SK-N-SH (cell line): ENCODE measurements around the gene CPAMD8. TPM values are rescaled to one million over a fixed set of nuclear protein-coding genes. Genes with fewer than 3 reads are reported as not detected.

Experiments
- CTCF ChIA-PET: fragments of 300-600, 350-600 bp; formaldehyde crosslinking; extraction: SDS; loops from one replicate; lab custom pipeline; 2021; lab: Yijun Ruan, JAX
- POLR2A ChIA-PET: fragments of 350-600 bp; sonication (Branson Sonifier 250); formaldehyde crosslinking; extraction: SDS; loops from one replicate; lab custom pipeline; 2020; ENCODE audit warnings: antibody characterized with exemption, inconsistent platforms; lab: Yijun Ruan, JAX
- DNase-seq: peaks from one replicate; pipeline ENCODE4 v3.0.0; 2012
- H2AFZ ChIP-seq: fragments of 200-600 bp; sonication (generic); 2 replicates; pipeline ENCODE4 v1.8.1; 2016; ENCODE audit warnings: antibody characterized with exemption, mild to moderate bottlenecking, low read depth
- H3F3A ChIP-seq: fragments of 200-600 bp; sonication (generic); replicated peaks from 2 replicates; pipeline ENCODE3; 2016; ENCODE audit warnings: antibody characterized with exemption, mild to moderate bottlenecking; ENCODE audit not compliant: insufficient read depth
- H3K27ac ChIP-seq, 2 experiments: fragments of 200-500 bp in 1 of 2; fragments of 200-600 bp in 1 of 2; sonication (Bioruptor generic) in 1 of 2; sonication (generic), shearing (Covaris generic) in 1 of 2; 2 replicates each; pipeline versions ENCODE4 v1.5.1 to v1.6.1; 2014 to 2016; ENCODE audit warnings: low read depth in 2 of 2, inconsistent platforms in 1 of 2, low read length in 1 of 2, mild to moderate bottlenecking in 1 of 2, mixed read lengths in 1 of 2
- H3K27me3 ChIP-seq: fragments of 200-600 bp; sonication (generic), shearing (Covaris generic); 2 replicates; pipeline ENCODE4 v1.6.1; 2016; ENCODE audit warnings: mixed run types; ENCODE audit not compliant: insufficient read depth
- H3K36me3 ChIP-seq, 2 experiments: fragments of 200-500 bp in 1 of 2; fragments of 200-600 bp in 1 of 2; sonication (Bioruptor generic) in 1 of 2; sonication (generic) in 1 of 2; replicated peaks in 1 of 2; 2 replicates each; pipeline versions ENCODE3 to v1.5.1; 2014 to 2016; ENCODE audit warnings: low read length in 1 of 2, mild to moderate bottlenecking in 1 of 2; ENCODE audit not compliant: insufficient read depth in 2 of 2, control insufficient read depth in 1 of 2
- H3K4me1 ChIP-seq, 2 experiments: fragments of 200-500 bp in 1 of 2; fragments of 200-600 bp in 1 of 2; sonication (Bioruptor generic) in 1 of 2; sonication (generic), shearing (Covaris generic) in 1 of 2; 2 replicates each; pipeline versions ENCODE4 v1.5.1 to v1.6.1; 2014 to 2016; ENCODE audit warnings: low read depth in 1 of 2, low read length in 1 of 2, mixed run types in 1 of 2; ENCODE audit not compliant: insufficient read depth in 2 of 2, control insufficient read depth in 1 of 2
- H3K4me2 ChIP-seq: fragments of 200-600 bp; sonication (generic), shearing (Covaris generic); 2 replicates; pipeline ENCODE4 v1.6.1; 2017; ENCODE audit warnings: mixed run types
- H3K4me3 ChIP-seq, 2 experiments: fragments of 200-500 bp in 1 of 2; fragments of 200-600 bp in 1 of 2; sonication (Bioruptor generic) in 1 of 2; sonication (generic), shearing (Covaris generic) in 1 of 2; 2 replicates each; pipeline versions ENCODE4 v1.5.1 to v1.8.1; 2014 to 2016; ENCODE audit warnings: low read depth in 2 of 2, inconsistent platforms in 1 of 2, low read length in 1 of 2, mild to moderate bottlenecking in 1 of 2, mixed read lengths in 1 of 2, moderate library complexity in 1 of 2
- H3K79me2 ChIP-seq: fragments of 200-600 bp; sonication (generic); 2 replicates; pipeline ENCODE4 v1.8.1; 2017; ENCODE audit warnings: mild to moderate bottlenecking; ENCODE audit not compliant: insufficient read depth
- H3K9ac ChIP-seq: fragments of 200-600 bp; sonication (generic); 2 replicates; pipeline ENCODE4 v1.6.1; 2017; ENCODE audit warnings: mixed run types
- H3K9me2 ChIP-seq: fragments of 200-600 bp; sonication (generic); 2 replicates; pipeline ENCODE4 v1.6.1; 2017; ENCODE audit warnings: mixed run types
- H3K9me3 ChIP-seq: fragments of 200-600 bp; sonication (generic); 2 replicates; pipeline ENCODE4 v1.6.1; 2017; ENCODE audit warnings: mixed run types, mild to moderate bottlenecking, moderate library complexity
- H4K20me1 ChIP-seq: fragments of 200-600 bp; sonication (generic); 2 replicates; pipeline ENCODE4 v1.6.1; 2017; ENCODE audit warnings: mild to moderate bottlenecking, mixed run types; ENCODE audit not compliant: insufficient read depth
- CHD2 ChIP-seq: fragments of 150-350 bp; IDR thresholded peaks from 2 replicates; pipeline ENCODE4 v1.6.1; 2018; ENCODE audit warnings: low read length; ENCODE audit not compliant: partially characterized antibody
- ELF1 ChIP-seq: IDR thresholded peaks from 2 replicates; pipeline ENCODE4 v1.4.0; 2012
- EP300 ChIP-seq, 2 experiments: IDR thresholded peaks; 2 replicates each; pipeline versions ENCODE4 v1.4.0 to v1.6.1; 2012; ENCODE audit warnings: borderline replicate concordance in 1 of 2, low read depth in 1 of 2, low read length in 1 of 2
- EZH2phosphoT487 ChIP-seq: fragments of 200-600 bp; sonication (generic); IDR thresholded peaks from 2 replicates; pipeline ENCODE4 v1.6.1; 2017; ENCODE audit warnings: low read depth, mixed run types, mild to moderate bottlenecking, antibody characterized with exemption, moderate library complexity, borderline replicate concordance
- FOSL2 ChIP-seq: IDR thresholded peaks from 2 replicates; pipeline ENCODE4 v1.4.0; 2012; ENCODE audit warnings: low read depth, mild to moderate bottlenecking, moderate library complexity, borderline replicate concordance
- FOXJ3 ChIP-seq: sonication (generic); formaldehyde crosslinking; IDR thresholded peaks from 2 replicates; pipeline ENCODE4 v1.5.1; 2020; ENCODE audit warnings: mild to moderate bottlenecking, missing genetic modification reagents
- GABPA ChIP-seq: IDR thresholded peaks from 2 replicates; pipeline ENCODE4 v1.4.0; 2012; ENCODE audit warnings: low read depth, mild to moderate bottlenecking
- GATA2 ChIP-seq: sonication (generic); formaldehyde crosslinking; IDR thresholded peaks from 2 replicates; pipeline ENCODE4 v1.5.0; 2020; ENCODE audit warnings: mild to moderate bottlenecking, missing genetic modification reagents
- IRF3 ChIP-seq: fragments of 150-350 bp; IDR thresholded peaks from 2 replicates; pipeline ENCODE4 v1.6.1; 2016; ENCODE audit warnings: mild to moderate bottlenecking, low read depth, low read length
- MEF2A ChIP-seq: IDR thresholded peaks from 2 replicates; pipeline ENCODE4 v1.4.0; 2012; ENCODE audit warnings: low read depth, borderline replicate concordance
- MXI1 ChIP-seq: IDR thresholded peaks from 2 replicates; pipeline ENCODE4 v1.6.1; 2012; ENCODE audit warnings: mild to moderate bottlenecking, low read depth, low read length, improper control_type of control experiment
- NFIC ChIP-seq: IDR thresholded peaks from 2 replicates; pipeline ENCODE4 v1.4.0; 2012; ENCODE audit warnings: borderline replicate concordance
- NRF1 ChIP-seq: IDR thresholded peaks from 2 replicates; pipeline ENCODE4 v1.6.1; 2012; ENCODE audit warnings: low read depth, mild to moderate bottlenecking, low read length
- RAD21 ChIP-seq: IDR thresholded peaks from 2 replicates; pipeline ENCODE4 v1.6.1; 2012; ENCODE audit warnings: mild to moderate bottlenecking, low read length
- RCOR1 ChIP-seq: fragments of 150-350 bp; IDR thresholded peaks from 2 replicates; pipeline ENCODE4 v1.6.1; 2017; ENCODE audit warnings: antibody characterized with exemption, low read length
- RFX5 ChIP-seq: IDR thresholded peaks from 2 replicates; pipeline ENCODE4 v1.6.1; 2012; ENCODE audit warnings: mild to moderate bottlenecking, improper control_type of control experiment, low read length
- SMC3 ChIP-seq: IDR thresholded peaks from 2 replicates; pipeline ENCODE4 v1.6.1; 2012; ENCODE audit warnings: low read depth, low read length, improper control_type of control experiment
- TAF1 ChIP-seq: IDR thresholded peaks from 2 replicates; pipeline ENCODE4 v1.6.1; 2012; ENCODE audit warnings: low read depth, mild to moderate bottlenecking, low read length, moderate library complexity, borderline replicate concordance
- TCF12 ChIP-seq: IDR thresholded peaks from 2 replicates; pipeline ENCODE4 v1.4.0; 2012
- USF1 ChIP-seq: IDR thresholded peaks from 2 replicates; pipeline ENCODE4 v1.4.0; 2012; ENCODE audit warnings: low read depth, borderline replicate concordance
- USF2 ChIP-seq: fragments of 150-350 bp; IDR thresholded peaks from 2 replicates; pipeline ENCODE4 v1.6.1; 2017; ENCODE audit warnings: antibody characterized with exemption, low read length, low read depth, borderline replicate concordance
- YY1 ChIP-seq: IDR thresholded peaks from 2 replicates; pipeline ENCODE4 v1.4.0; 2012; ENCODE audit warnings: low read depth, mild to moderate bottlenecking
- WGBS: methylation state at CpG from one replicate; pipeline ENCODE4 v1.1.6; 2017; ENCODE audit warnings: low lambda C conversion rate; 5-methylcytosine and 5-hydroxymethylcytosine counted together
- polyA plus RNA-seq, 3 experiments: library from polyadenylated mRNA; depleted of rRNA; stranded (reverse); fragments of >200 nt; gene quantifications; 2 replicates each; pipeline ENCODE4 v1.2.3, GENCODE V29; 2012
- TF ChIP-seq, protein P1 (sequence below): IDR thresholded peaks from 2 replicates; pipeline ENCODE4; 2012
- TF ChIP-seq, protein P2 (sequence below): IDR thresholded peaks from 2 replicates; pipeline ENCODE4 v1.4.0; 2012; ENCODE audit warnings: low read depth
- TF ChIP-seq, protein P3 (sequence below): IDR thresholded peaks from 2 replicates; pipeline ENCODE4 v1.6.1; 2012; ENCODE audit warnings: mild to moderate bottlenecking, low read depth, low read length, moderate library complexity

The CPAMD8 gene
- polyA plus RNA-seq, 1 of the 3 experiments (the other 2 are of a cell fraction), result 1.2 TPM

DNA sequence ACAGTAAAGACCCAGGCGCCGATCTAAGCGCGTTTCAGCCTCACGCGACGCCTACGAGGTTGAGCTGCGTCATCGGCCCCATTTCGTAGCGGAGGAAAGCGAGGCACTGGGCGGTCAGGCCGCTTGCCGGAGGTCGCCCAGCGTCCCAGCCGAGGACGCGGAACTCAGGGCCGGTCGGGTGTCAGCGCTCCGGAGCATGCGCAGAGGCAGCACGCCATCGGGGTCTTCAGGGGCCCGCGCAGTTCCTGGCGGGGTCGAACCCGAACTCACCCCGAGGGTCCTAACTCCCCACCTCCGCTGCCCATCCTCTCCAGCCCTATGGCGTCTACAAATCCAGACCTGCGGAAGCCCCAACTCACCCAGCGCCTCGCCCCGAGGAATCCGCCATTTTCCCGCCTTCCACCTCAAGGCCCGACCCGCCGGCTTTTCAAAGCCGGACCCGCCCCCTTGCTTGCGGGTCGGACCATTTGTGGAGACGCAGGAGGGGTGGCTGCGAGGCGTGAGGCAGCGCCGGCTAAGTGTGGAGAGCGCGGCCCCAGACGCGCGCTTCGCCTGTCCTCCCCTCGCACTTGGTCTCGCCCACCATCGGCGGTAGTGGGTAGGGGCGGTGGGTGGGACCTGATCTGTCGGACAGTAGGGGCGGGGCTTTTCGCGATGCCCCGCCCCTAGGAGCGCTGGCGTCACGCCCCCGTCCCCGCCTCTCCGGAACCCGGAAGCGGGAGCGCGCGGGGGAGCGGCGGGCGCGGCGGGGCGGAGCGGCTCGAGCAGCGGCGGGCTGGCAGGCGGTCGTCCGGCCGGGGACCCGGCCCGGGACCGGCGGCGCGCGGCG, 48.6 kb upstream of the CPAMD8 start, which contains the start of the genes HAUS8 and MYO9B:
HAUS8 (minus strand) TSS at position 418 of the 829 bp plus-strand sequence; CDS start at position 388, 30 bp downstream.
MYO9B (plus strand) TSS at position 743 of the 829 bp plus-strand sequence. CDS start 25,941 bp downstream, outside the sequence.
- WGBS, result 1% methylated on average over 32 of the region's 103 CpGs
- Histone ChIP-seq H3K36me3 (no peaks in the 10 kb centered on the region), H3K9me2 (no peaks in the 10 kb centered on the region), H2AFZ (peak within 1 kb of the TSS; percentile 93), H3K79me2 (peaks cover 70% of the 10 kb centered on the region), H3K27me3 (no peaks in the 10 kb centered on the region), H3K4me2 (peak within 1 kb of the TSS; percentile 98), H3F3A (peaks cover 22% of the 10 kb centered on the region), H3K4me3 (peak within 1 kb of the TSS; percentile 75 to 88), H3K4me1 (peaks cover 17 to 38% of the 10 kb centered on the region in 2 experiments; a peak in 2 of 4 replicates), H3K27ac (peak within 1 kb of the TSS; percentile 72), H3K9ac (peak within 1 kb of the TSS; percentile 93), H3K9me3 (no peaks in the 10 kb centered on the region), H4K20me1 (peaks cover 11% of the 10 kb centered on the region; the same call in 1 of the 2 replicates)
- POLR2A ChIA-PET, result no interaction called here
- DNase-seq, result peak; percentile 99
- CTCF ChIA-PET, result interaction anchor here (1.0 to 2.0 kb wide), 3 partner anchors 8 to 207 kb away, joined by 3 to 5 read pairs (median 3); partner anchors contain the start of gene ANKLE1
- TF ChIP-seq FOXJ3 (CRISPR knock-in tag) (no peak), EP300 (IDR thresholded peaks at IDR 0.05; ENCODE audit: borderline replicate concordance in 1 of 2, low read depth in 1 of 2, low read length in 1 of 2) (peak in 1 of 2 experiments; percentile 74; a peak in 1 of 4 replicates), MEF2A (no peak), USF2 (no peak), ELF1 (peak; percentile 85), TCF12 (no peak), YY1 (peak; percentile 87), FOSL2 (no peak), CHD2 (peak; percentile 59), USF1 (no peak), TAF1 (peak; percentile 97), EZH2phosphoT487 (no peak), RFX5 (no peak), GABPA (peak; percentile 53; the same call in 1 of the 2 replicates), NFIC (no peak), IRF3 (0 out of 2 replicates have a peak, but pooled peaks have one; percentile 25), SMC3 (no peak), MXI1 (peak; percentile 85), RAD21 (no peak), RCOR1 (no peak), NRF1 (peak; percentile 92), GATA2 (no peak)
- TF ChIP-seq, protein P1, sequence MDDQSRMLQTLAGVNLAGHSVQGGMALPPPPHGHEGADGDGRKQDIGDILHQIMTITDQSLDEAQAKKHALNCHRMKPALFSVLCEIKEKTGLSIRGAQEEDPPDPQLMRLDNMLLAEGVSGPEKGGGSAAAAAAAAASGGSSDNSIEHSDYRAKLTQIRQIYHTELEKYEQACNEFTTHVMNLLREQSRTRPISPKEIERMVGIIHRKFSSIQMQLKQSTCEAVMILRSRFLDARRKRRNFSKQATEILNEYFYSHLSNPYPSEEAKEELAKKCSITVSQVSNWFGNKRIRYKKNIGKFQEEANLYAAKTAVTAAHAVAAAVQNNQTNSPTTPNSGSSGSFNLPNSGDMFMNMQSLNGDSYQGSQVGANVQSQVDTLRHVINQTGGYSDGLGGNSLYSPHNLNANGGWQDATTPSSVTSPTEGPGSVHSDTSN, result peak; percentile 50
- TF ChIP-seq, protein P2, sequence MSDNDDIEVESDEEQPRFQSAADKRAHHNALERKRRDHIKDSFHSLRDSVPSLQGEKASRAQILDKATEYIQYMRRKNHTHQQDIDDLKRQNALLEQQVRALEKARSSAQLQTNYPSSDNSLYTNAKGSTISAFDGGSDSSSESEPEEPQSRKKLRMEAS, result peak; percentile 90
- TF ChIP-seq, protein P3, sequence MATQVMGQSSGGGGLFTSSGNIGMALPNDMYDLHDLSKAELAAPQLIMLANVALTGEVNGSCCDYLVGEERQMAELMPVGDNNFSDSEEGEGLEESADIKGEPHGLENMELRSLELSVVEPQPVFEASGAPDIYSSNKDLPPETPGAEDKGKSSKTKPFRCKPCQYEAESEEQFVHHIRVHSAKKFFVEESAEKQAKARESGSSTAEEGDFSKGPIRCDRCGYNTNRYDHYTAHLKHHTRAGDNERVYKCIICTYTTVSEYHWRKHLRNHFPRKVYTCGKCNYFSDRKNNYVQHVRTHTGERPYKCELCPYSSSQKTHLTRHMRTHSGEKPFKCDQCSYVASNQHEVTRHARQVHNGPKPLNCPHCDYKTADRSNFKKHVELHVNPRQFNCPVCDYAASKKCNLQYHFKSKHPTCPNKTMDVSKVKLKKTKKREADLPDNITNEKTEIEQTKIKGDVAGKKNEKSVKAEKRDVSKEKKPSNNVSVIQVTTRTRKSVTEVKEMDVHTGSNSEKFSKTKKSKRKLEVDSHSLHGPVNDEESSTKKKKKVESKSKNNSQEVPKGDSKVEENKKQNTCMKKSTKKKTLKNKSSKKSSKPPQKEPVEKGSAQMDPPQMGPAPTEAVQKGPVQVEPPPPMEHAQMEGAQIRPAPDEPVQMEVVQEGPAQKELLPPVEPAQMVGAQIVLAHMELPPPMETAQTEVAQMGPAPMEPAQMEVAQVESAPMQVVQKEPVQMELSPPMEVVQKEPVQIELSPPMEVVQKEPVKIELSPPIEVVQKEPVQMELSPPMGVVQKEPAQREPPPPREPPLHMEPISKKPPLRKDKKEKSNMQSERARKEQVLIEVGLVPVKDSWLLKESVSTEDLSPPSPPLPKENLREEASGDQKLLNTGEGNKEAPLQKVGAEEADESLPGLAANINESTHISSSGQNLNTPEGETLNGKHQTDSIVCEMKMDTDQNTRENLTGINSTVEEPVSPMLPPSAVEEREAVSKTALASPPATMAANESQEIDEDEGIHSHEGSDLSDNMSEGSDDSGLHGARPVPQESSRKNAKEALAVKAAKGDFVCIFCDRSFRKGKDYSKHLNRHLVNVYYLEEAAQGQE, result no peak; the same call in 1 of the 2 replicates
